ENCODE results near the gene ZBP1. TPM values are rescaled to one million over a fixed set of nuclear protein-coding genes. Genes with fewer than 3 reads are reported as not detected.

Gene ZBP1
- total RNA-seq, 1 experiment from 2014 or later: not detected

- H3K27ac ChIP-seq (ENCODE audit: low read length): peak overlapping the region; percentile 16
- TF ChIP-seq EZH2 (IDR thresholded peaks at IDR 0.05; ENCODE audit: low read length, unreplicated experiment): no peak
- TF ChIP-seq EZH2phosphoT487 (IDR thresholded peaks at IDR 0.05; ENCODE audit: borderline replicate concordance, low read length): no peak
- TF ChIP-seq, protein P1, sequence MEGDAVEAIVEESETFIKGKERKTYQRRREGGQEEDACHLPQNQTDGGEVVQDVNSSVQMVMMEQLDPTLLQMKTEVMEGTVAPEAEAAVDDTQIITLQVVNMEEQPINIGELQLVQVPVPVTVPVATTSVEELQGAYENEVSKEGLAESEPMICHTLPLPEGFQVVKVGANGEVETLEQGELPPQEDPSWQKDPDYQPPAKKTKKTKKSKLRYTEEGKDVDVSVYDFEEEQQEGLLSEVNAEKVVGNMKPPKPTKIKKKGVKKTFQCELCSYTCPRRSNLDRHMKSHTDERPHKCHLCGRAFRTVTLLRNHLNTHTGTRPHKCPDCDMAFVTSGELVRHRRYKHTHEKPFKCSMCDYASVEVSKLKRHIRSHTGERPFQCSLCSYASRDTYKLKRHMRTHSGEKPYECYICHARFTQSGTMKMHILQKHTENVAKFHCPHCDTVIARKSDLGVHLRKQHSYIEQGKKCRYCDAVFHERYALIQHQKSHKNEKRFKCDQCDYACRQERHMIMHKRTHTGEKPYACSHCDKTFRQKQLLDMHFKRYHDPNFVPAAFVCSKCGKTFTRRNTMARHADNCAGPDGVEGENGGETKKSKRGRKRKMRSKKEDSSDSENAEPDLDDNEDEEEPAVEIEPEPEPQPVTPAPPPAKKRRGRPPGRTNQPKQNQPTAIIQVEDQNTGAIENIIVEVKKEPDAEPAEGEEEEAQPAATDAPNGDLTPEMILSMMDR (conservative IDR thresholded peaks at IDR 0.05; ENCODE audit: low read depth, low read length): no peak
- no peaks in the 10 kb centered on the region for H3K27me3 ChIP-seq (ENCODE audit: low read length)
- no peak overlapping the region for H3K9ac ChIP-seq (ENCODE audit: low read length)
- H2AFZ ChIP-seq (ENCODE audit: low read length): peak overlapping the region; percentile 17; the same call in 1 of the 2 replicates
- ChIA-PET CTCF (no interaction called here), POLR2A (ENCODE audit: unreplicated experiment) (no interaction called here)
- H3F3A ChIP-seq (ENCODE audit: low read length, unreplicated experiment): no peaks in the 10 kb centered on the region
- BruUV-seq (replicated peaks): no TSS peak
- no peak overlapping the region for H3K4me3 ChIP-seq (ENCODE audit: low read length)
- peaks cover 51% of the 10 kb centered on the region for H3K4me1 ChIP-seq (ENCODE audit: insufficient read depth, low read length)
- ATAC-seq (peak; percentile 29), DNase-seq (peak; percentile 75)
- H3K4me2 ChIP-seq (ENCODE audit: low read length): peak overlapping the region; percentile 47
- H3K9me3 ChIP-seq (ENCODE audit: low read length): no peaks in the 10 kb centered on the region
- no peaks in the 10 kb centered on the region for H3K79me2 ChIP-seq (ENCODE audit: low read length)
- H3K36me3 ChIP-seq (ENCODE audit: low read depth, low read length): no peaks in the 10 kb centered on the region
- no peaks in the 10 kb centered on the region for H4K20me1 ChIP-seq (ENCODE audit: low read length)
- no peaks in the 10 kb centered on the region for H3K9me2 ChIP-seq (replicated peaks; ENCODE audit: low read length)
- intact Hi-C loops (cut with micrococcal nuclease): loop anchor here (1.0 to 10.0 kb wide), 4 partner anchors 76 to 588 kb away; no protein-coding TSS in a partner anchor
These were observed 1.4 kb upstream of the ZBP1 start for GRCh38 chr20:57621421-57622200.

- ATAC-seq (no peak), DNase-seq (no peak)
- H4K20me1 ChIP-seq (ENCODE audit: low read length): no peaks in the 10 kb centered on the region
- no TSS peak for BruUV-seq (replicated peaks)
- H3K27me3 ChIP-seq (ENCODE audit: low read length): no peaks in the 10 kb centered on the region
- peak overlapping the region; percentile 47 for H3K4me2 ChIP-seq (ENCODE audit: low read length)
- H3K36me3 ChIP-seq (ENCODE audit: low read depth, low read length): no peaks in the 10 kb centered on the region
- intact Hi-C loops (cut with micrococcal nuclease): loop anchor here (5.0 to 10.0 kb wide), 2 partner anchors 76 to 464 kb away; no protein-coding TSS in a partner anchor
- H3K9me3 ChIP-seq (ENCODE audit: low read length): no peaks in the 10 kb centered on the region
- H2AFZ ChIP-seq (ENCODE audit: low read length): no peak overlapping the region
- no peaks in the 10 kb centered on the region for H3K9me2 ChIP-seq (replicated peaks; ENCODE audit: low read length)
- ChIA-PET POLR2A (ENCODE audit: unreplicated experiment) (no interaction called here), CTCF (no interaction called here)
- H3K4me1 ChIP-seq (ENCODE audit: insufficient read depth, low read length): peaks cover 51% of the 10 kb centered on the region
- H3K4me3 ChIP-seq (ENCODE audit: low read length): no peak overlapping the region
- H3K27ac ChIP-seq (ENCODE audit: low read length): no peak overlapping the region
- no peak overlapping the region for H3K9ac ChIP-seq (ENCODE audit: low read length)
- TF ChIP-seq EZH2 (IDR thresholded peaks at IDR 0.05; ENCODE audit: low read length, unreplicated experiment): no peak
- TF ChIP-seq, protein P1 (conservative IDR thresholded peaks at IDR 0.05; ENCODE audit: low read depth, low read length): no peak
- no peak for TF ChIP-seq EZH2phosphoT487 (IDR thresholded peaks at IDR 0.05; ENCODE audit: borderline replicate concordance, low read length)
- no peaks in the 10 kb centered on the region for H3K79me2 ChIP-seq (ENCODE audit: low read length)
- H3F3A ChIP-seq (ENCODE audit: low read length, unreplicated experiment): no peaks in the 10 kb centered on the region
These were observed 773 bp upstream of the ZBP1 start for GRCh38 chr20:57620999-57621398.
